ENCODE measurements around the gene CTNND1. TPM values are rescaled to one million over a fixed set of nuclear protein-coding genes. Genes with fewer than 3 reads are reported as not detected.

The CTNND1 gene
- total RNA-seq, 1 experiment from 2014 or later, result 225 TPM

DNA sequence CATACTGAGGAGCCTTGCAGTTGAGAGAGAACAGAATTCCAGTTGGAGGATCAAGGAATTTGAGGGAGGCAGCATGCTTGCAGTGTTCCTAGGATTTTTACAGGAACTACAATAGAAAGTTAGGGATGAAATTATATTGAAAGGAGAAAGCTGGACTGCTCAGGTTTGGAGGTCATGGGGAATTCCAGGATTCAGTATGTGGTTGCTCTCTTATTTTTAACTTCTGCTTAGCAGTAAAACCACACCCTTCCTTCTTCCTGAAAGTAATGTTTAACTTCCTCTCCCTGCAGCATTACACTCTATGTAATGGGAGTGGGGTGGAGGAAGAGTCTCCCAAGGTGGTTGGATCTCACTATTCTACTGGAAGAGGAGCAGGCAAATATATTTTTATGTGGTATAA, 31.3 kb downstream of the CTNND1 start:
- BruUV-seq (replicated peaks), result no TSS peak
- Mint-ChIP-seq H3K4me1 (ENCODE audit: low read depth, unreplicated experiment) (peaks cover 39% of the 10 kb centered on the region), H3K36me3 (ENCODE audit: insufficient read depth, unreplicated experiment) (peaks cover 89% of the 10 kb centered on the region), H3K9me3 (ENCODE audit: unreplicated experiment) (no peaks in the 10 kb centered on the region), H3K27ac (ENCODE audit: unreplicated experiment) (peak overlapping the region; percentile 86), H3K27me3 (ENCODE audit: insufficient read depth, unreplicated experiment) (no peaks in the 10 kb centered on the region), H3K4me3 (ENCODE audit: unreplicated experiment) (peak overlapping the region; percentile 3)
- TF ChIP-seq, protein P1, sequence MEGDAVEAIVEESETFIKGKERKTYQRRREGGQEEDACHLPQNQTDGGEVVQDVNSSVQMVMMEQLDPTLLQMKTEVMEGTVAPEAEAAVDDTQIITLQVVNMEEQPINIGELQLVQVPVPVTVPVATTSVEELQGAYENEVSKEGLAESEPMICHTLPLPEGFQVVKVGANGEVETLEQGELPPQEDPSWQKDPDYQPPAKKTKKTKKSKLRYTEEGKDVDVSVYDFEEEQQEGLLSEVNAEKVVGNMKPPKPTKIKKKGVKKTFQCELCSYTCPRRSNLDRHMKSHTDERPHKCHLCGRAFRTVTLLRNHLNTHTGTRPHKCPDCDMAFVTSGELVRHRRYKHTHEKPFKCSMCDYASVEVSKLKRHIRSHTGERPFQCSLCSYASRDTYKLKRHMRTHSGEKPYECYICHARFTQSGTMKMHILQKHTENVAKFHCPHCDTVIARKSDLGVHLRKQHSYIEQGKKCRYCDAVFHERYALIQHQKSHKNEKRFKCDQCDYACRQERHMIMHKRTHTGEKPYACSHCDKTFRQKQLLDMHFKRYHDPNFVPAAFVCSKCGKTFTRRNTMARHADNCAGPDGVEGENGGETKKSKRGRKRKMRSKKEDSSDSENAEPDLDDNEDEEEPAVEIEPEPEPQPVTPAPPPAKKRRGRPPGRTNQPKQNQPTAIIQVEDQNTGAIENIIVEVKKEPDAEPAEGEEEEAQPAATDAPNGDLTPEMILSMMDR (IDR thresholded peaks at IDR 0.05; ENCODE audit: insufficient read depth in 1 of 2, low read depth in 1 of 2, low read length in 1 of 2, severe bottlenecking in 1 of 2, unreplicated experiment in 1 of 2), result no peak
- H3K4me3 ChIP-seq (ENCODE audit: low read depth, low read length), result no peak overlapping the region
- H3K27me3 ChIP-seq (replicated peaks; ENCODE audit: control insufficient read depth, insufficient read depth, low read length), result no peaks in the 10 kb centered on the region
- no peaks in the 10 kb centered on the region for H3K9me3 ChIP-seq
- ChIA-PET CTCF (no interaction called here), POLR2A (interaction anchor here (0.7 kb wide), 1 partner anchor 29 kb away, joined by 9 read pairs; no protein-coding TSS in a partner anchor)
- peaks cover 10% of the 10 kb centered on the region for H3K36me3 ChIP-seq (ENCODE audit: control insufficient read depth, insufficient read depth, low read length)
- peaks cover 57% of the 10 kb centered on the region for H3K4me1 ChIP-seq
- DNase-seq, result no peak
- intact Hi-C loops (cut with micrococcal nuclease; ENCODE audit: unreplicated experiment), result no loop called here

DNA sequence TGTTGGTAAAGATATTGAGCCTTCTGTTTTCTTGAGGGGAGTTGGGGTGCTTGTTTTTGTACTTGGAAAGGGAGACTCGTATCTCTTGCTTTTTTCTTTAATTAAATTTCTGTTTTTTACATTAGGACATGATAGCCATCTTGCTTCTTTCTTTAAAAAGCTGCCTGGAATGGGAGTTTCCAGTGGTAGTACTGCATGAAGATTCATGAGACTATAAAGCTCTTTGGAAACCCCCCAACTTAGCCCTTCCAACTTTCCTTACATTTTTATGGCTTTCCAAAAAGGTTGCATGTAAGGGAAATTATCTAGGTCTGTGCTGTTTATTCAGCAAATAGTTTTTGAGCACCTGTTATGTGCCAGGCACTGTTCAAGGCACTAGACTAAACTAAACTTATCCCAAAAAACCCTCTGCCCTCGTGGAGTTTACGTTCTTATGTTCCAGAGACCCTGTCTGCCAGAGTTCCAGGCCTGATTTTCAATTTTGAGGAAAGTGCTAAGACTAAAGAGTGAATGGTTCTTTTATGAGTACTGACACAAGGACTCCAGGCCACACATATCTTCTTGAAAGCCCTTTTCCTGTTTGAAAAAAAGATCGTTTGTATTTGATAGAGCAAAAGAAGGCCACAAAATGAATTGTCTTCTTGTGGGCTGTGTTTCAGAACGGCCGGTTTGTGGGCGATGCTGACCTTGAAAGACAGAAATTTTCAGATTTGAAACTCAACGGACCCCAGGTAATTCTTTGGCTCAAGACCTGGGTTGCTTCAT, 31.9 kb downstream of the CTNND1 start:
- ChIA-PET CTCF (no interaction called here), POLR2A (interaction anchor here (0.7 kb wide), 1 partner anchor 30 kb away, joined by 9 read pairs; no protein-coding TSS in a partner anchor)
- Histone ChIP-seq H3K4me1 (peaks cover 56% of the 10 kb centered on the region), H3K27me3 (replicated peaks; ENCODE audit: control insufficient read depth, insufficient read depth, low read length) (no peaks in the 10 kb centered on the region), H3K9me3 (no peaks in the 10 kb centered on the region), H3K4me3 (ENCODE audit: low read depth, low read length) (no peak overlapping the region), H3K36me3 (ENCODE audit: control insufficient read depth, insufficient read depth, low read length) (peaks cover 13% of the 10 kb centered on the region)
- peak overlapping the region; percentile 86 for H3K27ac Mint-ChIP-seq (ENCODE audit: unreplicated experiment)
- no peaks in the 10 kb centered on the region for H3K9me3 Mint-ChIP-seq (ENCODE audit: unreplicated experiment)
- no peak for DNase-seq
- intact Hi-C loops (cut with micrococcal nuclease; ENCODE audit: unreplicated experiment), result no loop called here
- no TSS peak for BruUV-seq (replicated peaks)
- H3K27me3 Mint-ChIP-seq (ENCODE audit: insufficient read depth, unreplicated experiment), result no peaks in the 10 kb centered on the region
- H3K4me1 Mint-ChIP-seq (ENCODE audit: low read depth, unreplicated experiment), result peaks cover 38% of the 10 kb centered on the region
- TF ChIP-seq, protein P1 (IDR thresholded peaks at IDR 0.05; ENCODE audit: insufficient read depth in 1 of 2, low read depth in 1 of 2, low read length in 1 of 2, severe bottlenecking in 1 of 2, unreplicated experiment in 1 of 2), result no peak
- H3K4me3 Mint-ChIP-seq (ENCODE audit: unreplicated experiment), result peak overlapping the region; percentile 3
- peaks cover 91% of the 10 kb centered on the region for H3K36me3 Mint-ChIP-seq (ENCODE audit: insufficient read depth, unreplicated experiment)

DNA sequence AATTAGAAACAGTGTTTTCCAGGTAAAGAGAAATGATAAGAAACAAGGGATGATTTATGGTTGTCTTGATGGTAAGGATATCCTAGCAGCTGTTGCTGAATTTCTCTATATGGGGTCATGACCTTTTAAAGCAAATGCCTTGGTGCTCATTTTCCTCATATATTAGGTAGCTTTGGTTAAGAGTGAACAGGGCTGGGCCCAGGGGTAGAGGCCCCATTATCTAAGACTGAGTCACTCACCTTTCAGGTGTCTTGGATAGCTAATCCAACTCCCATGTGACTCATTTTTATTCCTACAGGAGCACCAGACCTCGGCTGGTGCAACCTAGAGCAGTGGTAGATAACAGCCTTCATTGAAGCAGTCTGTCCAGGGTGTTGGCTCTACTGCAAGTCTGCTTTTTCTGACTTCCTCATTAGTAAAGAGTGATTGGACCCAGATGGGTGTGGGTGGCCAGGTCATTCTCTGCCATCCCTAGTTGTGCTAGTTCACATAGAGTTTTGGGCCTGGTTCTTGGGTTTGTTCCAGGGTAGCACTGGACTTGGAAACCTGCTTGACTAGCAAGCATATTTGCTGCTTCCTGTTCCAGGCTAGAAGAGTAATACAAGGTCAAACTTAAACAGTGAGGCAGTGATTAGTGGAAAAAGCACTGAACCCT, 37.4 kb downstream of the CTNND1 start:
- intact Hi-C loops (cut with micrococcal nuclease; ENCODE audit: unreplicated experiment), result no loop called here
- Mint-ChIP-seq H3K4me3 (ENCODE audit: unreplicated experiment) (peak overlapping the region; percentile 42), H3K4me1 (ENCODE audit: low read depth, unreplicated experiment) (peaks cover 33% of the 10 kb centered on the region), H3K27me3 (ENCODE audit: insufficient read depth, unreplicated experiment) (no peaks in the 10 kb centered on the region), H3K9me3 (ENCODE audit: unreplicated experiment) (no peaks in the 10 kb centered on the region), H3K36me3 (ENCODE audit: insufficient read depth, unreplicated experiment) (peaks cover 93% of the 10 kb centered on the region), H3K27ac (ENCODE audit: unreplicated experiment) (peak overlapping the region; percentile 93)
- H3K4me3 ChIP-seq (ENCODE audit: low read depth, low read length), result no peak overlapping the region
- no peaks in the 10 kb centered on the region for H3K9me3 ChIP-seq
- CTCF ChIA-PET, result interaction anchor here (0.7 to 3.7 kb wide), 5 partner anchors 11 to 47 kb away, joined by 4 to 79 read pairs (median 4); partner anchors contain the start of genes BTBD18 and CTNND1
- H3K4me1 ChIP-seq, result peaks cover 25% of the 10 kb centered on the region
- TF ChIP-seq, protein P1 (IDR thresholded peaks at IDR 0.05; ENCODE audit: insufficient read depth in 1 of 2, low read depth in 1 of 2, low read length in 1 of 2, severe bottlenecking in 1 of 2, unreplicated experiment in 1 of 2), result no peak
- peak; percentile 74 to 86 for DNase-seq
- H3K36me3 ChIP-seq (ENCODE audit: control insufficient read depth, insufficient read depth, low read length), result peaks cover 14% of the 10 kb centered on the region
- no TSS peak for BruUV-seq (replicated peaks)
- no peaks in the 10 kb centered on the region for H3K27me3 ChIP-seq (replicated peaks; ENCODE audit: control insufficient read depth, insufficient read depth, low read length)
- POLR2A ChIA-PET, result interaction anchor here (0.6 to 3.1 kb wide), 7 partner anchors 11 to 87 kb away, joined by 3 to 77 read pairs (median 12); partner anchors contain the start of genes CTNND1 and SELENOH
